ENCODE data around the gene SPEG. TPM values are rescaled to one million over a fixed set of nuclear protein-coding genes. Genes with fewer than 3 reads are reported as not detected.

SPEG gene
- total and polyA plus RNA-seq, 2 of the 13 experiments (the other 11 are each of a cell fraction or from before 2014, with no cell fraction given): 0.18 to 0.24 TPM

GRCh38 chr2:219457784-219458369 lies 23.2 kb downstream of the SPEG start (continued):
- no peak for TF ChIP-seq THAP9 (CRISPR knock-in tag; IDR thresholded peaks at IDR 0.05; ENCODE audit: borderline replicate concordance)
- peak; percentile 51 for TF ChIP-seq CTCF (CRISPR knock-in tag; IDR thresholded peaks at IDR 0.05)
- TF ChIP-seq PRPF4 (IDR thresholded peaks at IDR 0.05; ENCODE audit: low read depth, low read length, poor library complexity, severe bottlenecking): no peak
- TF ChIP-seq ZNF556 (CRISPR knock-in tag; IDR thresholded peaks at IDR 0.05; ENCODE audit: borderline replicate concordance): no peak
- TF ChIP-seq SMC3 (IDR thresholded peaks at IDR 0.05; ENCODE audit: low read length): 0 out of 2 replicates have a peak, but pooled peaks have one; percentile 10

GRCh38 chr2:219458996-219459395 lies 24.4 kb downstream of the SPEG start:
- peaks cover 10% of the 10 kb centered on the region; the same call in 1 of the 2 replicates for H3K4me1 ChIP-seq (ENCODE audit: insufficient read depth, low read length)
- ChIA-PET POLR2A (interaction anchor here (1.0 kb wide), 1 partner anchor 71 kb away, joined by 4 read pairs; the partner anchor contains the start of gene DNPEP), CTCF (ENCODE audit: low intra/inter-chr PET ratio, low total read pairs) (interaction anchor here (1.2 to 1.7 kb wide), 3 partner anchors 50 to 71 kb away, joined by 3 to 27 read pairs (median 7); no protein-coding TSS in a partner anchor)
- peaks cover 4 to 72% of the 10 kb centered on the region in 2 experiments; a peak in 4 of 5 replicates for H3K27me3 ChIP-seq (ENCODE audit: control insufficient read depth in 1 of 2, insufficient read depth in 2 of 2, low read length in 2 of 2)
- no peak overlapping the region for H2AFZ ChIP-seq (ENCODE audit: low read length)
- FAIRE-seq (no peak), ATAC-seq (no peak), DNase-seq (ENCODE audit: low spot score) (no peak)
- intact Hi-C loops (cut with micrococcal nuclease; ENCODE audit: unreplicated experiment) (loop anchor here (1.0 to 2.0 kb wide), 3 partner anchors 28 to 71 kb away; no protein-coding TSS in a partner anchor), in situ Hi-C loops (cut with HindIII; ENCODE audit: extremely low pct_ligation_motif_present, low pct_unique_long_range_greater_than_20kb) (no loop called here)
- BruUV-seq (replicated peaks): no TSS peak
- no peak overlapping the region for H3K4me3 ChIP-seq (replicated peaks in 1 of 3; ENCODE audit: insufficient read depth in 1 of 3, low read depth in 2 of 3, low read length in 3 of 3)
- no peak overlapping the region for H3K9ac ChIP-seq (ENCODE audit: insufficient read depth, low read depth, low read length)
- no peaks in the 10 kb centered on the region; the same call in 1 of the 2 replicates for H4K20me1 ChIP-seq (ENCODE audit: insufficient read depth, low read length)
- H3K79me2 ChIP-seq (ENCODE audit: insufficient read depth, low read length): no peaks in the 10 kb centered on the region
- no peaks in the 10 kb centered on the region for H3K9me3 ChIP-seq (ENCODE audit: low read length)
- no peaks in the 10 kb centered on the region for H3K36me3 ChIP-seq (replicated peaks in 1 of 2; ENCODE audit: control insufficient read depth in 1 of 2, insufficient read depth in 2 of 2, low read length in 2 of 2)
- 45% methylated on average over 8 of the region's 8 CpGs for whole genome bisulfite sequencing (ENCODE audit: low lambda C conversion rate)
- H3K27ac ChIP-seq (ENCODE audit: extremely low read length, insufficient read depth, low read length): no peak overlapping the region
- no peak overlapping the region for H3K4me2 ChIP-seq (ENCODE audit: low read depth, low read length)
- TF ChIP-seq ZFP62 (CRISPR knock-in tag; IDR thresholded peaks at IDR 0.05) (no peak), GATAD1 (CRISPR knock-in tag; IDR thresholded peaks at IDR 0.05) (no peak), MEIS2 (CRISPR knock-in tag; IDR thresholded peaks at IDR 0.05) (no peak), ZNF383 (CRISPR knock-in tag; IDR thresholded peaks at IDR 0.05; ENCODE audit: borderline replicate concordance) (no peak), MYPOP (CRISPR knock-in tag; IDR thresholded peaks at IDR 0.05) (no peak)
